RWPE1 (cell line): ENCODE results near the gene ZNF638.

ENCODE experiments used
- CTCF ChIA-PET: fragments of 350-600 bp; sonication (Branson Sonifier 250); formaldehyde crosslinking; extraction: SDS; loops from one replicate; lab custom pipeline; 2021; lab: Yijun Ruan, JAX
- POLR2A ChIA-PET: fragments of 400-600 bp; formaldehyde crosslinking; extraction: SDS; loops from one replicate; lab custom pipeline; 2020; ENCODE audit warnings: antibody characterized with exemption; ENCODE audit not compliant: low non-redundant PET; lab: Yijun Ruan, JAX
- DNase-seq: peaks from one replicate; pipeline ENCODE4 v3.0.0; 2012; ENCODE audit warnings: low spot score
- H3K27ac ChIP-seq: fragments of 450-650 bp; 2 replicates; pipeline ENCODE4 v1.5.1; 2017
- TF ChIP-seq, protein P1 (sequence below): fragments of 450-650 bp; conservative IDR thresholded peaks from 2 replicates; pipeline ENCODE4 v1.5.1; 2017; ENCODE audit warnings: low read depth, mild to moderate bottlenecking

The ZNF638 gene

DNA sequence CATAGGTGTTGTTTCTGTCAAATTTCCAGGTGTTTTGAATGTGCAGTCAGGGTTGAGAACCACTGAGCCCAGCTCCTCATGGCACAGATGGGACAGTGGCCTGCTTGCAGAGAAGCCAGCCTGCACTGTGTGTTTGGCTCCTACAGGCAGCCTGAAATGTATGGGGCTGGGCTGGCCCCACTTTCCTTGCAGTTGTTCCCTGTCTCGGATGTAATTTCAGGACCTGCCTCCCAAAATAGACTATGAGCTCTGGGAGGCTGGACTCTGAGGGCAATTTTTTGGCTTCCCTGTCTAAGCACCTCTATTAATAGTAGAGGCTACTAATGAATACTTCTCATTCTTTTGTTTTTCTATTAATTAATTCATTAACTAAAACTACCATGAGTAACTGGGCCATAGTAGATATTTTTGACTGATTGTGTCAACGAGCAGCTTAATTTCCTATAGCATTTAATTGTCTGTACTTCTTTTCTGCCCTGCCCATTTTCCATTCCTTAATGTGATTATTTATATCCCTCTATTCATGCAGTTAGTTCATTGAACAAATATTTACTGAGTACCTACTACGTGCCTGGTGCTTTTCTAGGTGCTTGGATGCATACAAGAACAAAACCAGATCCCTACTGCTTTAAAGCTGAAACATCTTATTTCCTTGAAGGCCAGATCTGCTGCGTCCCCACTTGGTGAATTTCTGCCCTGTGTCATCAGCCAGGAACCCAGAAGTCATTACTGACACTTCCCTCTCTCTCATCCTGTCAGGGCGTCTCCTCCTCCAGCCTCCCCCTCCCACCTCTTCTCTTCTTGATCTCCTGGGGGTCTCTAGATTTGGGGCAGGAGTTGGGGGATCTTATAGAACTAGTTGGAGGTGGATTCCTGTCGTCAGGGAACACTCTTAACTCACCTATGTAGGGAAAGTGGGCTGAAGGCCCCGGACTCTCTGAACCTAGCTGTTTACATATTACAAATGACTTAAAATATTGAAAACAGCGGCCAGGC is 138.1 kb downstream of the ZNF638 start:
- DNase-seq: no peak
- CTCF ChIA-PET: interaction anchor here (0.7 to 1.3 kb wide), 2 partner anchors 9 to 30 kb away, joined by 3 to 10 read pairs; no protein-coding TSS in a partner anchor
- POLR2A ChIA-PET: no interaction called here
- no peak overlapping the region for H3K27ac ChIP-seq
- TF ChIP-seq, protein P1, sequence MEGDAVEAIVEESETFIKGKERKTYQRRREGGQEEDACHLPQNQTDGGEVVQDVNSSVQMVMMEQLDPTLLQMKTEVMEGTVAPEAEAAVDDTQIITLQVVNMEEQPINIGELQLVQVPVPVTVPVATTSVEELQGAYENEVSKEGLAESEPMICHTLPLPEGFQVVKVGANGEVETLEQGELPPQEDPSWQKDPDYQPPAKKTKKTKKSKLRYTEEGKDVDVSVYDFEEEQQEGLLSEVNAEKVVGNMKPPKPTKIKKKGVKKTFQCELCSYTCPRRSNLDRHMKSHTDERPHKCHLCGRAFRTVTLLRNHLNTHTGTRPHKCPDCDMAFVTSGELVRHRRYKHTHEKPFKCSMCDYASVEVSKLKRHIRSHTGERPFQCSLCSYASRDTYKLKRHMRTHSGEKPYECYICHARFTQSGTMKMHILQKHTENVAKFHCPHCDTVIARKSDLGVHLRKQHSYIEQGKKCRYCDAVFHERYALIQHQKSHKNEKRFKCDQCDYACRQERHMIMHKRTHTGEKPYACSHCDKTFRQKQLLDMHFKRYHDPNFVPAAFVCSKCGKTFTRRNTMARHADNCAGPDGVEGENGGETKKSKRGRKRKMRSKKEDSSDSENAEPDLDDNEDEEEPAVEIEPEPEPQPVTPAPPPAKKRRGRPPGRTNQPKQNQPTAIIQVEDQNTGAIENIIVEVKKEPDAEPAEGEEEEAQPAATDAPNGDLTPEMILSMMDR: no peak

DNA sequence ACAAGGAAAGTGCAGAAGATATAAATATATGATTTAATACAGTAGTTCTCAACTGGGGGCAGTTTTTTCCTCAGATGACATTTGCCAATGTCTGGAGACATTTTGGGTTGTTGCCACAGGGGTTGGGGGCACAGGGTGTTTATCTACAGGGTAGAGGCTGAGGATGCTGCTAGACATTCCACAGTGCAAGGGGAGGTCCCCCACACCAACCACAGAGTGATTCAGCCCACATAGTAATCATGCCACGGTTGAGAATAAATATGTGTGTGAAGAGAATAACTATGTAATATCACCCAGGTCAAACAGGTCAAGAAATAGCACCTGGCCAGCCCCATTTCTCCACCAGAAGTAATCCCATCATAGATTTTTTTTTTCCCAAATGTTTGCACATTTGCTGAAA is 139.7 kb downstream of the ZNF638 start:
- TF ChIP-seq, protein P1: no peak
- POLR2A ChIA-PET: no interaction called here
- CTCF ChIA-PET: no interaction called here
- H3K27ac ChIP-seq: no peak overlapping the region
- DNase-seq: no peak

DNA sequence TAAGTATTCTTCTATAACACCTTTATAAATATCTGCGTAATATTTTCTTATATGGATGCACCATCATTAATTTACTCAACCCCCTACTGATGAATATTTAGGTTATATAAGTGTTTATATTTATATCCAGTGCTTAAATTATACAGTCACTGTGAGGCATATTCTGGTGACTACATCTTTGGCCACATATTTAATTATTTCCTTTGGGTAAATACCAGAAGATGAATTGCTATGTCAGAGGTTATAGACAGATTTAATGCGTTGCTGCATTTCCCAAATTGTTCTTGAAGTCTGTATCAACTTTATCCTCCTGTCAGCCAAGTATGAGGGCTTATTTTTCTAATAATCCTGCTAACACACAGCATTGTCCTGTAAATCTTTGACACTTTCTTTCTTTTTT is 140.4 kb downstream of the ZNF638 start:
- ChIA-PET POLR2A (no interaction called here), CTCF (no interaction called here)
- DNase-seq: no peak
- no peak overlapping the region for H3K27ac ChIP-seq
- TF ChIP-seq, protein P1: no peak

DNA sequence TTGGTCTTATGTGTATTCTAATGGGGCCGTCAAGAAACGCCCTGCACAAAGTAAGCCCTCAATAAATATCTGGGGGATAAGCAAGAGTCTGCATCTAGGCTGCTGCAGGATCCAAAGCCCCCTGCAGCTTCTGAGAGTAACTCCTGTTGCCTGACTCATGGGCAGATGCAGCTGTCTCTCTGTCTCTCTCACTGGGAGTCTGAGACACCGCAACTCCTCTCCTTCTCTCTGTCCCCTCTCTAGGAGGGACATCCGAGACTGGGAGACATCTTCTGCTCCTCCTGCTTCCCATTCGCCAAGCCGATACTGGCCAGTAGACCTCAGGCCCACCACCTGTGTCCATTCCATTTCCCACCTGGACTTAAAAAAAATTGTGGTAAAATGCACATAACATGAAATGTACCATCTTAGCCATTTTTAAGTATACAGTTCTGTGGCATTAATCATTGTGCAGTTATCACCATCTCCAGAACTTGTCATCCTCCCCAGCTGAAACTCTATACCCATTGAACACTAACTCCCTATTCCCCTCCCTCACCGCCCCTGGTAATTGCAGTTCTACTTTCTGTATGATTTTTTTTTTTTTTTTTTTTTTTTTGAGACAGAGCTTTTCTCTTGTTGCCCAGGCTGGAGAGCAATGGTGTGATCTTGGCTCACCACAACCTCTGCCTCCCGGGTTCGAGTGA is 141.9 kb downstream of the ZNF638 start:
- ChIA-PET POLR2A (no interaction called here), CTCF (interaction anchor here (0.6 to 0.7 kb wide), 2 partner anchors 13 to 34 kb away, joined by 3 to 6 read pairs; no protein-coding TSS in a partner anchor)
- no peak overlapping the region for H3K27ac ChIP-seq
- DNase-seq: no peak
- TF ChIP-seq, protein P1: no peak

DNA sequence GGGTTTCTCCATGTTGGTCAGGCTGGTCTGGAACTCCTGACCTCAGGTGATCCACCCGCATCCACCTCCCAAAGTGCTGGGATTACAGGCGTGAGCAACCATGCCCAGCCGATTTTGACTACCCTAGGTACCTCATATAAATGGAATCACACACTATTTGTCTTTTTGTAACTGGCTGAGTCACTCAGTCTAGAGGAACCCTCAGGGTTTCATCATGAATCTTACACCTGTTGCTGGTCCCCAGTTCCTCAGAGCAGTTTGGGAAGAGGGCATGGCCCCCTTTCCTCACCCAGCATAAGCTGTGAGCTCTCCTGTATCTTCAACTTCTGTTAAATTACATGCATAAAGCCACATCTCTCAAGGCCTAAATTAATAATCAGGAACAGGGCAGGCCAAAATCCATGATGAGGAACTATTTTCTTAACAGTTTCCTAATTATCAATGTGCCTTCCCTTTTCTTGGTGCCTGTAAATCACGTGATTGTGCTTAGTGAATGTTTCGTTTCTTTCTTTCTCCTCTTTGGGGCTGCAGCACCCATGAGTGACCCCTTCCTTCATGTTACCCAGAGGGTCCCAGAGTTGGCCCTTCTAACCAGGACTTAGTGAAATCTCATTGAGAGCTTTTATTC is 142.6 kb downstream of the ZNF638 start:
- ChIA-PET CTCF (interaction anchor here (0.6 kb wide), 1 partner anchor 33 kb away, joined by 3 read pairs; no protein-coding TSS in a partner anchor), POLR2A (no interaction called here)
- H3K27ac ChIP-seq: no peak overlapping the region
- TF ChIP-seq, protein P1: no peak
- no peak for DNase-seq

DNA sequence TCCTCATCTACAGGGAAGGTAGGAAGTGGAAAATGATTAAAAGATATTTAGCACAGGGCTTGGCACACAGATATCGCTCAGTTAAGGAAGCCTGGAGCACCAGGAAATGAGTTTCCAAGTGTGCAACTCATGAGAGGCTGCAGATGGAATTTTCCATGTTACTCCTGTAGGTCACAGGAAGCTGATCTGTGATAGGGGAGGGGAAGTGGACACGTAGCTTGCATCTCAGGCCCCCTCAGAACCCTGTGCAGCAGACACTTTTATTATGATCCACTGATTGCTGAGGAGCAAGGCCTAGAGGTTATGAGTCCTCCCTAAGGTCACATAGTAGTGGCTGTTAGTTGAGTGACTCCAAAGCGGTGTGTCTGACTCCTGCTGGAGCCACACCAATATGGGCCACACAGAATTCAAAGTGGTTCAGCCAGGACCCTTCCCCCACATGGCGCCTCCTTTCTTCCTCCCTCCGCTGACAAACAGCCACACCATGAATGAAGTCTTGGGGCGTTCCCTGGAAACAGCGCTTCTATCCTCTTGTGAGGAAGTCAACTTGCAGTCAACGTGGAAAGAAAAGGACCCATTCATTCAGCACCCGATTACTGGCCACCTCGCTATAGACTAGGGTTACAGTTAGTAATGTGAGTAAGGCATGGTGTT is 143.3 kb downstream of the ZNF638 start:
- no peak overlapping the region for H3K27ac ChIP-seq
- DNase-seq: no peak
- TF ChIP-seq, protein P1: no peak
- POLR2A ChIA-PET: no interaction called here
- CTCF ChIA-PET: no interaction called here
